Neuronal stem cell (in vitro differentiated cells): ENCODE measurements around the gene FXYD6.
A peak's percentile ranks its signal among the peaks of the same experiment; 100 is the strongest.

Experiments used
- DNase-seq: peaks from one replicate; pipeline ENCODE4 v3.0.0-alpha.2; 2013; ENCODE audit warnings: low spot score
- H2AFZ ChIP-seq: one replicate; pipeline ENCODE4 v1.6.1; 2013; ENCODE audit warnings: mild to moderate bottlenecking, low read length, inconsistent platforms
- H2AK5ac ChIP-seq: 2 replicates; pipeline ENCODE4 v1.6.1; 2013; ENCODE audit warnings: low read depth, mild to moderate bottlenecking, inconsistent platforms, low read length, moderate library complexity, mixed read lengths
- H2BK120ac ChIP-seq: 2 replicates; pipeline ENCODE4 v1.6.1; 2013; ENCODE audit warnings: low read depth, mild to moderate bottlenecking, inconsistent platforms, low read length, moderate library complexity, mixed read lengths
- H2BK12ac ChIP-seq: one replicate; pipeline ENCODE4 v1.6.1; 2013; ENCODE audit warnings: low read length, inconsistent platforms
- H2BK15ac ChIP-seq: 2 replicates; pipeline ENCODE4 v1.6.1; 2013; ENCODE audit warnings: mild to moderate bottlenecking, low read length, inconsistent platforms, mixed read lengths
- H2BK5ac ChIP-seq: one replicate; pipeline ENCODE4 v1.6.1; 2013; ENCODE audit warnings: inconsistent platforms, mild to moderate bottlenecking, low read length, moderate library complexity
- H3K14ac ChIP-seq: one replicate; pipeline ENCODE4 v1.6.1; 2013; ENCODE audit warnings: low read length, inconsistent platforms
- H3K18ac ChIP-seq: 2 replicates; pipeline ENCODE4 v1.6.1; 2013; ENCODE audit warnings: low read length, inconsistent platforms
- H3K23ac ChIP-seq: 2 replicates; pipeline ENCODE4 v1.6.1; 2013; ENCODE audit warnings: low read depth, mild to moderate bottlenecking, mixed read lengths, low read length, inconsistent platforms; ENCODE audit not compliant: poor library complexity
- H3K27ac ChIP-seq: replicated peaks from 3 replicates; pipeline ENCODE4 v1.5.1; 2013; ENCODE audit warnings: low read length, inconsistent platforms
- H3K27me3 ChIP-seq, 3 experiments: 2 replicates each; pipeline ENCODE4 v1.6.1; 2013; ENCODE audit warnings: low read length in 3 of 3, mild to moderate bottlenecking in 2 of 3, inconsistent platforms in 1 of 3, low read depth in 1 of 3, mixed read lengths in 1 of 3, moderate library complexity in 1 of 3; ENCODE audit not compliant: control insufficient read depth in 3 of 3, insufficient read depth in 3 of 3
- H3K36me3 ChIP-seq, 2 donors: replicated peaks in 1 of 2; 2 replicates each; pipeline ENCODE4 v1.6.1; 2013; ENCODE audit warnings: low read length in 2 of 2; ENCODE audit not compliant: control insufficient read depth in 2 of 2, insufficient read depth in 2 of 2
- H3K4ac ChIP-seq: 2 replicates; pipeline ENCODE4 v1.6.1; 2013; ENCODE audit warnings: inconsistent platforms, mild to moderate bottlenecking, low read length, moderate library complexity
- H3K4me1 ChIP-seq, 2 donors: 1 replicate in 1 of 2; 2 replicates in 1 of 2; pipeline ENCODE4 v1.6.1; 2013; ENCODE audit warnings: low read length in 2 of 2, low read depth in 1 of 2; ENCODE audit not compliant: control insufficient read depth in 2 of 2, insufficient read depth in 1 of 2
- H3K4me2 ChIP-seq: one replicate; pipeline ENCODE4 v1.6.1; 2013; ENCODE audit warnings: mild to moderate bottlenecking, low read length, inconsistent platforms; ENCODE audit not compliant: insufficient read depth, poor library complexity, severe bottlenecking
- H3K4me3 ChIP-seq, 2 donors: 2 replicates each; pipeline ENCODE4 v1.5.1; 2013; ENCODE audit warnings: low read length in 2 of 2, mild to moderate bottlenecking in 2 of 2, inconsistent platforms in 1 of 2, moderate library complexity in 1 of 2
- H3K79me1 ChIP-seq: one replicate; pipeline ENCODE4 v1.6.1; 2013; ENCODE audit warnings: low read depth, mild to moderate bottlenecking, inconsistent platforms, low read length, moderate library complexity
- H3K9ac ChIP-seq: one replicate; pipeline ENCODE4 v1.6.1; 2013; ENCODE audit warnings: mild to moderate bottlenecking, low read depth, low read length, inconsistent platforms; ENCODE audit not compliant: poor library complexity
- H3K9me3 ChIP-seq, 2 donors: replicated peaks in 1 of 2; 2 replicates each; pipeline versions ENCODE3 to v1.6.1; 2013; ENCODE audit warnings: low read length in 2 of 2, mild to moderate bottlenecking in 2 of 2, inconsistent platforms in 1 of 2, low read depth in 1 of 2, mixed read lengths in 1 of 2, moderate library complexity in 1 of 2; ENCODE audit not compliant: control insufficient read depth in 2 of 2, insufficient read depth in 1 of 2
- H4K8ac ChIP-seq: one replicate; pipeline ENCODE4 v1.6.1; 2013; ENCODE audit warnings: low read depth, mild to moderate bottlenecking, inconsistent platforms, low read length, moderate library complexity
- H4K91ac ChIP-seq: one replicate; pipeline ENCODE4 v1.6.1; 2013; ENCODE audit warnings: low read length, low read depth, mild to moderate bottlenecking, inconsistent platforms; ENCODE audit not compliant: poor library complexity
- WGBS, 2 donors: extraction: QIAGEN DNeasy Blood & Tissue Kit; methylation state at CpG; one replicate each; pipeline ENCODE4 v1.1.7; 2013; ENCODE audit warnings: missing lambda C conversion rate in 2 of 2, mixed read lengths in 1 of 2; ENCODE audit not compliant: insufficient read length in 2 of 2, insufficient replicate concordance in 1 of 2; ENCODE audit errors: extremely low coverage in 2 of 2; 5-methylcytosine and 5-hydroxymethylcytosine counted together

FXYD6 gene

GRCh38 chr11:117891362-117891761 lies 14.9 kb upstream of the FXYD6 start:
- no peak overlapping the region for H3K4me3 ChIP-seq
- WGBS, 2 donors, result no CpG with 5 or more reads among the region's 2 CpGs
- no peak overlapping the region for H2AFZ ChIP-seq
- no peak overlapping the region for H3K23ac ChIP-seq
- no peak overlapping the region for H2AK5ac ChIP-seq
- H3K36me3 ChIP-seq, result no peaks in the 10 kb centered on the region
- no peaks in the 10 kb centered on the region for H3K27me3 ChIP-seq
- H3K9ac ChIP-seq, result no peak overlapping the region
- no peaks in the 10 kb centered on the region for H3K9me3 ChIP-seq
- no peak overlapping the region for H4K91ac ChIP-seq
- H3K4me2 ChIP-seq, result no peak overlapping the region
- peaks cover 2% of the 10 kb centered on the region for H3K79me1 ChIP-seq
- H3K4ac ChIP-seq, result no peak overlapping the region
- H2BK15ac ChIP-seq, result no peak overlapping the region
- H3K4me1 ChIP-seq, result no peaks in the 10 kb centered on the region
- no peak overlapping the region for H2BK5ac ChIP-seq
- no peak overlapping the region for H3K14ac ChIP-seq
- DNase-seq, result no peak
- no peak overlapping the region for H2BK12ac ChIP-seq
- no peak overlapping the region for H3K27ac ChIP-seq
- no peak overlapping the region for H4K8ac ChIP-seq
- H2BK120ac ChIP-seq, result no peak overlapping the region
- no peak overlapping the region for H3K18ac ChIP-seq

GRCh38 chr11:117888139-117888566 lies 11.7 kb upstream of the FXYD6 start:
- H2AFZ ChIP-seq, result peak overlapping the region; percentile 13
- no peaks in the 10 kb centered on the region for H3K9me3 ChIP-seq
- no peak overlapping the region for H3K27ac ChIP-seq
- no peak overlapping the region for H3K23ac ChIP-seq
- DNase-seq, result no peak
- no peak overlapping the region for H3K4me2 ChIP-seq
- H2BK15ac ChIP-seq, result no peak overlapping the region
- no peak overlapping the region for H3K14ac ChIP-seq
- H4K8ac ChIP-seq, result no peak overlapping the region
- H3K4ac ChIP-seq, result no peak overlapping the region
- H3K4me3 ChIP-seq, result no peak overlapping the region
- no peak overlapping the region for H2BK5ac ChIP-seq
- no CpG with 5 or more reads among the region's 8 CpGs for WGBS, 2 donors
- peaks cover 0 to 9% (median 0%) of the 10 kb centered on the region in 3 experiments for H3K27me3 ChIP-seq
- no peak overlapping the region for H4K91ac ChIP-seq
- no peak overlapping the region for H2BK12ac ChIP-seq
- H2AK5ac ChIP-seq, result no peak overlapping the region
- H3K79me1 ChIP-seq, result peaks cover 2% of the 10 kb centered on the region
- no peaks in the 10 kb centered on the region for H3K36me3 ChIP-seq
- H3K4me1 ChIP-seq, result peaks cover 0 to 2% of the 10 kb centered on the region in 2 donors
- no peak overlapping the region for H2BK120ac ChIP-seq
- no peak overlapping the region for H3K18ac ChIP-seq
- no peak overlapping the region for H3K9ac ChIP-seq

GRCh38 chr11:117887431-117888138 lies 11.1 kb upstream of the FXYD6 start:
- H3K9ac ChIP-seq, result no peak overlapping the region
- no CpG with 5 or more reads among the region's 9 CpGs for WGBS, 2 donors
- peaks cover 0 to 9% (median 0%) of the 10 kb centered on the region in 3 experiments for H3K27me3 ChIP-seq

GRCh38 chr11:117885777-117886176 lies 9.3 kb upstream of the FXYD6 start:
- H3K4me2 ChIP-seq, result no peak overlapping the region
- DNase-seq, result no peak
- no peaks in the 10 kb centered on the region for H3K36me3 ChIP-seq
- peak overlapping the region; percentile 74 for H2AFZ ChIP-seq
- peaks cover 0 to 6% of the 10 kb centered on the region in 2 donors for H3K4me1 ChIP-seq
- peaks cover 0 to 26% (median 0%) of the 10 kb centered on the region in 3 experiments for H3K27me3 ChIP-seq
- no peak overlapping the region for H2BK12ac ChIP-seq
- H2AK5ac ChIP-seq, result no peak overlapping the region
- H4K8ac ChIP-seq, result no peak overlapping the region
- no peaks in the 10 kb centered on the region for H3K9me3 ChIP-seq
- H2BK15ac ChIP-seq, result no peak overlapping the region
- no peak overlapping the region for H2BK120ac ChIP-seq
- no CpG with 5 or more reads among the region's 11 CpGs for WGBS, 2 donors
- H3K14ac ChIP-seq, result no peak overlapping the region
- no peak overlapping the region for H2BK5ac ChIP-seq
- no peak overlapping the region for H4K91ac ChIP-seq
- no peak overlapping the region for H3K9ac ChIP-seq
- H3K4ac ChIP-seq, result no peak overlapping the region
- no peak overlapping the region for H3K4me3 ChIP-seq
- H3K79me1 ChIP-seq, result no peaks in the 10 kb centered on the region
- H3K18ac ChIP-seq, result no peak overlapping the region
- no peak overlapping the region for H3K23ac ChIP-seq
- H3K27ac ChIP-seq, result no peak overlapping the region

More at GRCh38 chr11:117887431-117888138, 11.1 kb upstream of the FXYD6 start:
- H2BK15ac ChIP-seq, result no peak overlapping the region
- H3K18ac ChIP-seq, result no peak overlapping the region
- H3K14ac ChIP-seq, result no peak overlapping the region
- H3K4ac ChIP-seq, result no peak overlapping the region
- no peak for DNase-seq
- H4K91ac ChIP-seq, result no peak overlapping the region
- no peak overlapping the region for H2BK12ac ChIP-seq
- H2AK5ac ChIP-seq, result no peak overlapping the region
- H2BK120ac ChIP-seq, result no peak overlapping the region
- H2BK5ac ChIP-seq, result no peak overlapping the region
- no peak overlapping the region for H2AFZ ChIP-seq
- no peak overlapping the region for H3K23ac ChIP-seq
- no peak overlapping the region for H3K4me3 ChIP-seq
- H3K79me1 ChIP-seq, result peaks cover 2% of the 10 kb centered on the region
- H3K4me1 ChIP-seq, result peaks cover 0 to 4% of the 10 kb centered on the region in 2 donors
- no peak overlapping the region for H3K27ac ChIP-seq
- no peaks in the 10 kb centered on the region for H3K9me3 ChIP-seq
- no peak overlapping the region for H4K8ac ChIP-seq
- H3K4me2 ChIP-seq, result no peak overlapping the region
- H3K36me3 ChIP-seq, result no peaks in the 10 kb centered on the region
